HG03442 (cell line): Measurements from ENCODE around the gene POLE.

Experiments used
- ATAC-seq: cut with Tn5 transposase; IDR thresholded peaks from one replicate; pipeline ENCODE4 v1.9.1; 2021; ENCODE audit warnings: mild to moderate bottlenecking, moderate library complexity; ENCODE audit not compliant: unreplicated experiment

Gene POLE

DNA sequence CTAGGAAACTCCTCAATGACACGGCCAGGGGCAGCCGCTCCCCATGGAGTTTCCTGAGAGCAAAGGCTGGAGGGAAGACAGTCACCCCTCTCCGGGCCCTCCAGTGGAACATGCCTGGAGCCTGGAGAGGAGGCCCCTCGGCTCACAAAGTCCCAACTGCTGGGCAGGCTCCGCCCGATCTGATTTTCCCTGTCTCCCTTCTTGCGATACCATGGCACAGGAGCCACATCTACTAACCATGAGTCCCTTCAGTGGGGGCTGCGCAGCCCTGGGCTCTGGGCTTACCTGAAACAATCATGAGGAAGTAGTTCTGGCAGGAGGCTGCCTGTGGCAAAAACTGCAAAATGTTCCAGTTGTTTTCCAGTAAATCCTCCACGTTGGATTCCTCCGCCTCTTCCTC lies 53.2 kb downstream of the POLE start:
- no peak for ATAC-seq

DNA sequence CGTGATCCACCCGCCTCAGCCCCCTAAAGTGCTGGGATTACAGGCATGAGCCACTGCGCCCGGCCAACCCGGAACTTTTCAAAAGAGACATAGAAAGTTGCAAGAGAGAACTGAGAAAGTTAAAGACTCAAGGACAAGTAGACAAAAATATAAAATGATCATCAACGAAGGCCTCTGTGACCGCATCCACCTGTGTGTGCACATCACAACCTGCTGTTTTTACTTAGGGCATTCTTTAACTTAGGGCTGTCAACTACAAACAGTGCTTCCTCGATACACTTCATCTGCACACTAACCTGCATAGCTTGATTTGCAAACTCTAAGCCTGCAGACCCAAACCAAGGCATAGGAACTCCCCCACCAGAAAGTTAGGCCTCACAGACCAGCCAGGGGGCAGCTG lies 53.7 kb downstream of the POLE start:
- ATAC-seq: no peak

- ATAC-seq: no peak
These were observed 54.5 kb downstream of the POLE start for GRCh38 chr12:132632521-132633228.

DNA sequence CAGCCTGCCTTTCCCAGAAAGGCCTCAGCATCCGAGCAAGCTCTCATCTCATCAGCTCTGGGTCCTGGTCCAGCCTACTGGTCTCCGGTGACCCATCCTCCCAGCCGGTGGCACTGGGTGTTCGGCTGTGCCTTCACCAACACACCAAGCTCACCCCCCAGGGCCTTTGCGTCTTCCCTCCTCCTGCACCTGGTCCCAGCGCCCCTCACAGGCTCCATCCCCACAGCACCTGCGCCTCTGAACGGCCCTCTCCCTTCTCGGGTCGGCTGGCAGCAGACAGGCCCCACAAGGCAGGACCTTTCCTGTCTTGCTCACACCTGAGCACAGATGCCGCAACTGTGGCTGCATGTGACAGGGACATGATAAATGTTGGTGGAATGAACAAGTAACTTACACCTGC lies 55.5 kb downstream of the POLE start:
- no peak for ATAC-seq

GRCh38 chr12:132630672-132631071 lies 56.5 kb downstream of the POLE start:
- ATAC-seq: no peak

DNA sequence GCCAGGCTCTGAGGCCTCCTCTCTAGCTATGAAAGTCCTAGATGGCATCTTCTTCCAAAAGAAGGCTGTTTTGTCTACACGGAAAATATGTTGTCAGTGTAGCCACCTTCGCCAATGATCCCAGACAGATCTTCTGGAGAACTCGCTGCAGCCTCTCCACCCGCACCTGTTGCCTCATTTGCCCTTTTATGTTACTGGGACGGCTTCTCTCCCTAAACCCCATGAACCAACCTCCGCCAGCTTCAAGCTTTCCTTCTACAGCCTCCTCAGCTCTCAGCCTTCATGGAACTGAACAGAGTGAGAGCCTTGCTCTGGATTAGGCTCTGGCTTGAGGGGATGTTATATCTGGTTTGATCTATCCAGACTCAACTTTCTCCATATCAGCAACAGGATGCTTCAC lies 57.8 kb downstream of the POLE start:
- no peak for ATAC-seq

- ATAC-seq: no peak
These were observed 61.3 kb downstream of the POLE start for GRCh38 chr12:132625731-132626430.

- no peak for ATAC-seq
These were observed 62.1 kb downstream of the POLE start for GRCh38 chr12:132624910-132625630.

- ATAC-seq: no peak
These were observed 62.8 kb downstream of the POLE start for GRCh38 chr12:132624186-132624855.

DNA sequence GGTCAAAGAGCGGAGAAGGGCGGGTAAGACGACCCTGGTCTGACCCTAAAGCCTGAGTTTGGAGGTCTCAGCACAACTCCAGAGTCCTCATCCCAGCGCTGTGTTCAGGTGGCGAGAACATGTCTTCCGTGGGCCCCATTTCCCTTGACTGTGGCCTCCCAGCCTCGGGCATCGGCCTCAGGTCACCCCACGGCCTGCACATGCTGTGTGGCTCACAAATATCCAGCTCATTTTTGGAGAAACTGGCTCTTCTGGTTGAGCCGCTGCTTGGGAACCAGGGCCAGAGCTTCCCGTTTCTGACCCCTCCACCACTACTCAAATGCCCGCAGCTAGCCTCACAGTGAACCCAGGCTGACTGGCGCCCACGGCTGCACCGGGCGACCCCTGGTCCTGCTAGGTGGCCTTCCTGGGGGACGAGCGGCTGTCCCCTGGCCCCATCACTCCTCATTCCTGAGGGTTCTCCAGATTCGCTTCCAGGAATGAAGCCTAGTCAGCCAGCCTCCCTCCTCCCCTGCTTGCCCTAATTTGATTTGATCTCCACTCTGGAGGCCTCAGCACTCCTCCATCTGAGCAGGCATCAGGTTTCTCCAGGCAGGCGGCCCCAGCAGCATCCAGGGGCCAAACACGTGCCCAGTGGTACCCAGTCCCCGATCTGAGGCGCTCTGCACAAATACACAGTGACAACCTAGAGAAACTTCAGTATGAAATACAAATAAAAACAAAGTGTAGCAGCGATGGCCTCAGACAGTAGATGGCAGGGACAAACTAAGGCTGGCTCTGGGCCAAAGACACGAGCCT lies 63.9 kb downstream of the POLE start:
- ATAC-seq: no peak

- no peak for ATAC-seq
These were observed 64.6 kb downstream of the POLE start for GRCh38 chr12:132622437-132623071.

DNA sequence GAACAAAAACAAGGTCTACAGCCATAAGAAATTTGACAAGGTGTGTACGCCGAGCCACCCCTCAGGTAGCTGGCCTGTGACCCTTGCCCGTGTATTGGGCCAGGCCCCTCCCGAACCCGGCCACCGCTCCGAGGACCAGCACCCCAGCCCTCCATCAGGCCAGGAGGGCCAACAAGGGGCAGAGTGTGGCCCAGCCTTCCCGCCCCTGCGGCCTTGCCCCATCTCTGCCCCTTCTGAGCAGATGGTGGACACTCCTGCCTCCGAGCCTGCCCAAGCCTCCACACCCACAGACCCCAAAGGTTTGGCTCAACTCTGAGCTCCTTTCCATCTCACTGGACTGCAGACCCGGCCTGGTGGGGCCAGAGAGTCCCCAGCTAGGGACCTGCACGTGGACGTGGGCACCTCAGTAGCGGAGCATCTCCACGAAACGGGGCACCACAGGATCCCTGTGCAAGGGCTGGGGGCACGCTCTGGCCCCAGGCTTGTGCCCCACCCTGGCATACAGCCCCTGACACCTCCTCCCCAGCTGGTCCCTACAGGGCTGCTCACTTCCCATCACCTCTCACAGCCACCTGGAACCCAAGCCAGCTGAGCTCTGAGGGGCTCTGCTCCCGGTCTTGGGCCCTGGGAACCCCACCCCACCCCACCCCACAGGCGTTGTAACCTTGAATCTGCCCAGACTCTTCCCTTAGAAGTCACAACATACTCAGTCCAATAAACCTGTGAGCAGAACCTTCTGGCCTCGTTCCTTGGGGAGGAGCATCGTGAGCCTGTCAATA lies 65.3 kb downstream of the POLE start:
- ATAC-seq: no peak

DNA sequence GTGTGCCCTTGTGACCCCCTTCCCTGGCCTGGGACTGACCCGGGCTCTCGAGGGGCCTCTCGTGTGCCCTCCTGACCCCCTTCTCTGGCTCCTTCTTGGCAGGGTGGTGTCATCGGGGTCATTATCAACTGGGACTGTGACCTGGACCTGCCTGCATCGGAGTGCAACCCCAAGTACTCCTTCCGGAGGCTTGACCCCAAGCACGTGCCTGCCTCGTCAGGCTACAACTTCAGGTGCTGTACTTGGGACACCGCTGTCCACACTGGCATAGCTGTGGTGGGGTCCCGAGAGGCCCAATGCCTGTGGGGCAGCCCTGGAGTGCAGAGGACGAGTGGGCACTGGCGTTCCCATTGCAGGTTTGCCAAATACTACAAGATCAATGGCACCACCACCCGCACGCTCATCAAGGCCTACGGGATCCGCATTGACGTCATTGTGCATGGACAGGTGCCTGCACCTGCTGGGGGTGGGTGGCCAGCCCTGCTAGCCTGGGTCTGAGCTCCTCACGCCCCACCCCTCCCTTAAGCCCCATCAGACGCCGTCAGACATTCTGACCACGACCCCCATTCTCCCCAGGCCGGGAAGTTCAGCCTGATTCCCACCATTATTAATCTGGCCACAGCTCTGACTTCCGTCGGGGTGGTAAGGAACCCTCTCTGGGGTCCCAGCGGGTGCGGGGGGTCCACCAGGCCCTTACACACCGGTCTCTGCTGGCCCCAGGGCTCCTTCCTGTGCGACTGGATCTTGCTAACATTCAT lies 66.1 kb downstream of the POLE start:
- ATAC-seq: no peak

DNA sequence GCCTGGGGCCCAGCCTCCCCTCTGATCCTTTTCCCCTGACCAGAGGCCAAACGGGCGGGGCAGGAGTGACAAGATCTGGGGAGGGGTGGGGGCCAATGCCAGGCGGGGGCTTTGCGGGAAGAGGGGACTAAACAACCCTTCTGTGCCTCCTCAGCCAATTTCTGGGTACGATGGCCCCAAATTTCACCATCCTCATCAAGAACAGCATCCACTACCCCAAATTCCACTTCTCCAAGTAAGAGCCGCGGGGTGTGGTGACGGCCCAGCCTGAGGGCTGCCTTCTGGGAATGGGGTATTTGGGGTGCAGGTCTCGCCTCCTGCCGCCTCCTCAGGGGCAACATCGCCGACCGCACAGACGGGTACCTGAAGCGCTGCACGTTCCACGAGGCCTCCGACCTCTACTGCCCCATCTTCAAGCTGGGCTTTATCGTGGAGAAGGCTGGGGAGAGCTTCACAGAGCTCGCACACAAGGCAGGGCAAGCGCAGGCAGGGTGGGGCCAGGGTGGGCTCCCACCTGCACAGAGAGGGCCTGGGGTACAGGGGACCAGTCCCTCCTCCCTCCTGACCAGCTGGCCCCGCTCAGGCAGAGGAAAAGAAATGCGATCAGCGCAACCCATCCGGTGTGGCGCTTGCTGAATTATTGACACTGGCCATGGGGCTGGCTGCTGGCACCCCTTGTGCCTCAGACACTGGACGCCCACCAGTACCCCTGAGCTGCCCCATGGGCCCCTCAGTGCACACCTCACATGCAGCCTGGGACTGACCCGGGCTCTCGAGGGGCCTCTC lies 66.8 kb downstream of the POLE start:
- no peak for ATAC-seq

DNA sequence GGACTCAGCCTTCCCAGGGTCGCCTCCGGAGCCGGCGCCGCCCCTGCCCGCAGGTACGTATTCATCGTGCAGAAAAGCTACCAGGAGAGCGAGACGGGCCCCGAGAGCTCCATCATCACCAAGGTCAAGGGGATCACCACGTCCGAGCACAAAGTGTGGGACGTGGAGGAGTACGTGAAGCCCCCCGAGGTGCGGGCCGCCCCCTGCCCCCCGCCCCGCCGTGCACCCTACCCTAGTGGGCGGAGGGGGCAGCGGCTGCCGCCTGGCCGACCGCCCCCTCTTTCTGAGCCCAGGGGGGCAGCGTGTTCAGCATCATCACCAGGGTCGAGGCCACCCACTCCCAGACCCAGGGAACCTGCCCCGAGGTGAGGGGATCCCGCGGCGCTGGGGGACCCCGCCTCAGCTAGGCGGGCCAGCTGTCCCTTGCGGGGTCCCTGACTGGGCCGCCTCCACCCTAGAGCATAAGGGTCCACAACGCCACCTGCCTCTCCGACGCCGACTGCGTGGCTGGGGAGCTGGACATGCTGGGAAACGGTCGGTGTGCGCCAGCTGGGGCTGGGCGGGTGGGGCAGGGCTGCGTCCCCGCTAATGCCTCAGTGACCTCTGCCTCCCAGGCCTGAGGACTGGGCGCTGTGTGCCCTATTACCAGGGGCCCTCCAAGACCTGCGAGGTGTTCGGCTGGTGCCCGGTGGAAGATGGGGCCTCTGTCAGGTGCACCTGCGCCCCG lies 67.6 kb downstream of the POLE start:
- no peak for ATAC-seq

- ATAC-seq: no peak
These were observed 68.1 kb downstream of the POLE start for GRCh38 chr12:132619071-132619385.

DNA sequence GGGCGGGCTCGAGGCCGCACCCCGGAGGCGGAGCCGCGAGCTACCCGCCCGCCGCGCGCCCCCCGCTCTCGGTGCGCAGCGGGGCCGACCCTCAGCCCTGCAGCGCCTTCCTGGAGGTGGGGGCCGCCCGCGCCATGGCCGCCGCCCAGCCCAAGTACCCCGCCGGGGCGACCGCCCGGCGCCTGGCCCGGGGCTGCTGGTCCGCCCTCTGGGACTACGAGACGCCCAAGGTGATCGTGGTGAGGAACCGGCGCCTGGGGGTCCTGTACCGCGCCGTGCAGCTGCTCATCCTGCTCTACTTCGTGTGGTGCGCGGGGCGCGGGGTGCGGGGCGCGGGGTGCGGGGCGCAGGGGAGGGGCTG lies 68.5 kb downstream of the POLE start, which contains the start of gene P2RX2:
P2RX2 (plus strand) TSS at position 94 of the 361 bp plus-strand sequence; CDS start at position 135, 41 bp downstream.
- ATAC-seq: no peak
